WTC11 (cell line): Measurements from ENCODE around the gene WWC1.

ENCODE experiments used
- ETV6 ChIP-seq: sonication (generic); formaldehyde crosslinking; IDR thresholded peaks from 2 replicates; pipeline ENCODE4 v1.8.1; 2022; ENCODE audit warnings: mild to moderate bottlenecking, missing genetic modification reagents
- FOXP4 ChIP-seq: sonication (generic); formaldehyde crosslinking; IDR thresholded peaks from 2 replicates; pipeline ENCODE4 v1.8.0; 2022; ENCODE audit warnings: mild to moderate bottlenecking, missing genetic modification reagents
- PREB ChIP-seq: sonication (generic); formaldehyde crosslinking; IDR thresholded peaks from 2 replicates; pipeline ENCODE4 v1.8.1; 2022; ENCODE audit warnings: mild to moderate bottlenecking, missing genetic modification reagents, moderate library complexity, borderline replicate concordance
- RELA ChIP-seq: sonication (generic); formaldehyde crosslinking; IDR thresholded peaks from 2 replicates; pipeline ENCODE4 v1.8.1; 2022; ENCODE audit warnings: missing genetic modification reagents, mild to moderate bottlenecking, borderline replicate concordance
- ZNF138 ChIP-seq: sonication (generic); formaldehyde crosslinking; conservative IDR thresholded peaks from 2 replicates; pipeline ENCODE4 v1.8.1; 2022; ENCODE audit warnings: mild to moderate bottlenecking, moderate library complexity, missing genetic modification reagents
- TF ChIP-seq, protein P1 (sequence below): fragments of 200-600 bp; IDR thresholded peaks from 2 replicates; pipeline ENCODE4 v1.8.0; 2022; ENCODE audit warnings: antibody characterized with exemption
- TF ChIP-seq, protein P2 (sequence below): sonication (generic); formaldehyde crosslinking; IDR thresholded peaks from 2 replicates; pipeline ENCODE4 v1.8.1; 2023; ENCODE audit warnings: mild to moderate bottlenecking, missing genetic modification reagents
- TF ChIP-seq, protein P3 (sequence below): sonication (generic); formaldehyde crosslinking; IDR thresholded peaks from 2 replicates; pipeline ENCODE4 v1.8.0; 2022; ENCODE audit warnings: mild to moderate bottlenecking, missing genetic modification reagents

DNA sequence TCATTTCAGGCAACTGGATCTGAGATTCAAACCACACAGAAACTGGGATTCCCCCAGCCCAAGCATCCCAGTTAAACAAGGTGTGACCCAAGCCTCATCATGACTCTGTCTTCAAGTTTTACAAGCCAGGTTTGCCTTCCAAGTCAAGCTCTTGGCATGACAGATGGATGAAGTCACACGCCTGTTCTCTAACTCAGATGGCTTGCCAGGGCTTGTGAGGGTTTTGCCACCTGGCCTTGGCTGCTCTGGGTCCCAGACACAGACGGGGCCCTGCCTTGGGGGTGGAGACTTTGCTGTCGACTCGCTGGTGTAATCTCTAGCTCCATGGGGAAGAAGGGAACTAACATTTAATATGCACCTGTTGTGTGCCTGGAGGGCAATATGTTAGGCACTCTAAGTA lies 99.0 kb downstream of the WWC1 start:
- TF ChIP-seq FOXP4 (no peak), ZNF138 (no peak), PREB (CRISPR knock-in tag) (no peak), RELA (no peak), ETV6 (CRISPR knock-in tag) (no peak)
- TF ChIP-seq, protein P1, sequence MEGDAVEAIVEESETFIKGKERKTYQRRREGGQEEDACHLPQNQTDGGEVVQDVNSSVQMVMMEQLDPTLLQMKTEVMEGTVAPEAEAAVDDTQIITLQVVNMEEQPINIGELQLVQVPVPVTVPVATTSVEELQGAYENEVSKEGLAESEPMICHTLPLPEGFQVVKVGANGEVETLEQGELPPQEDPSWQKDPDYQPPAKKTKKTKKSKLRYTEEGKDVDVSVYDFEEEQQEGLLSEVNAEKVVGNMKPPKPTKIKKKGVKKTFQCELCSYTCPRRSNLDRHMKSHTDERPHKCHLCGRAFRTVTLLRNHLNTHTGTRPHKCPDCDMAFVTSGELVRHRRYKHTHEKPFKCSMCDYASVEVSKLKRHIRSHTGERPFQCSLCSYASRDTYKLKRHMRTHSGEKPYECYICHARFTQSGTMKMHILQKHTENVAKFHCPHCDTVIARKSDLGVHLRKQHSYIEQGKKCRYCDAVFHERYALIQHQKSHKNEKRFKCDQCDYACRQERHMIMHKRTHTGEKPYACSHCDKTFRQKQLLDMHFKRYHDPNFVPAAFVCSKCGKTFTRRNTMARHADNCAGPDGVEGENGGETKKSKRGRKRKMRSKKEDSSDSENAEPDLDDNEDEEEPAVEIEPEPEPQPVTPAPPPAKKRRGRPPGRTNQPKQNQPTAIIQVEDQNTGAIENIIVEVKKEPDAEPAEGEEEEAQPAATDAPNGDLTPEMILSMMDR, result no peak
- TF ChIP-seq, protein P2, sequence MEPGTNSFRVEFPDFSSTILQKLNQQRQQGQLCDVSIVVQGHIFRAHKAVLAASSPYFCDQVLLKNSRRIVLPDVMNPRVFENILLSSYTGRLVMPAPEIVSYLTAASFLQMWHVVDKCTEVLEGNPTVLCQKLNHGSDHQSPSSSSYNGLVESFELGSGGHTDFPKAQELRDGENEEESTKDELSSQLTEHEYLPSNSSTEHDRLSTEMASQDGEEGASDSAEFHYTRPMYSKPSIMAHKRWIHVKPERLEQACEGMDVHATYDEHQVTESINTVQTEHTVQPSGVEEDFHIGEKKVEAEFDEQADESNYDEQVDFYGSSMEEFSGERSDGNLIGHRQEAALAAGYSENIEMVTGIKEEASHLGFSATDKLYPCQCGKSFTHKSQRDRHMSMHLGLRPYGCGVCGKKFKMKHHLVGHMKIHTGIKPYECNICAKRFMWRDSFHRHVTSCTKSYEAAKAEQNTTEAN (CRISPR knock-in tag), result no peak
- TF ChIP-seq, protein P3, sequence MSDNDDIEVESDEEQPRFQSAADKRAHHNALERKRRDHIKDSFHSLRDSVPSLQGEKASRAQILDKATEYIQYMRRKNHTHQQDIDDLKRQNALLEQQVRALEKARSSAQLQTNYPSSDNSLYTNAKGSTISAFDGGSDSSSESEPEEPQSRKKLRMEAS (CRISPR knock-in tag), result no peak
